PC-9 (cell line): ENCODE results near the gene TMCO4. TPM values are rescaled to one million over a fixed set of nuclear protein-coding genes. Genes with fewer than 3 reads are reported as not detected.

Experiments used
- BruUV-seq: library from RNA; stranded (reverse); fragments of 400-500 nt; replicated peaks from 2 replicates; lab custom pipeline; 2021; lab: Mats Ljungman, UMichigan
- CTCF ChIA-PET: fragments of 300-600 bp; sonication (Branson Sonifier 250); formaldehyde crosslinking; loops from one replicate; lab custom pipeline; 2022; ENCODE audit warnings: antibody characterized with exemption; lab: Charles Lee
- POLR2A ChIA-PET: fragments of 300-600 bp; sonication (Branson Sonifier 250); formaldehyde crosslinking; loops from one replicate; lab custom pipeline; 2022; ENCODE audit warnings: antibody characterized with exemption; ENCODE audit not compliant: unreplicated experiment; lab: Charles Lee
- DNase-seq, 2 experiments: peaks; one replicate each; pipeline versions ENCODE4 v3.0.0 to v3.0.0-alpha.2; 2015 to 2022; ENCODE audit warnings: mixed read lengths in 1 of 2
- H2AFZ ChIP-seq: fragments of 200-600 bp; sonication (generic); 2 replicates; pipeline ENCODE4 v1.8.1; 2017; ENCODE audit warnings: antibody characterized with exemption
- H3F3A ChIP-seq: fragments of 200-600 bp; sonication (generic); 2 replicates; pipeline ENCODE4 v1.8.1; 2017; ENCODE audit warnings: antibody characterized with exemption, mild to moderate bottlenecking, low read depth; ENCODE audit not compliant: insufficient read depth
- H3K27ac ChIP-seq: fragments of 200-600 bp; sonication (generic); 2 replicates; pipeline ENCODE4 v1.6.1; 2016; ENCODE audit warnings: mixed run types
- H3K27me3 ChIP-seq: fragments of 200-600 bp; sonication (generic); 2 replicates; pipeline ENCODE4 v1.6.1; 2016; ENCODE audit warnings: low read depth, mixed run types; ENCODE audit not compliant: insufficient read depth
- H3K36me3 ChIP-seq: fragments of 200-600 bp; sonication (generic); 2 replicates; pipeline ENCODE4 v1.6.1; 2016; ENCODE audit warnings: low read depth, mixed run types
- H3K4me1 ChIP-seq: fragments of 200-600 bp; sonication (generic); replicated peaks from 2 replicates; pipeline ENCODE4 v1.6.1; 2016; ENCODE audit warnings: mixed run types; ENCODE audit not compliant: insufficient read depth
- H3K4me2 ChIP-seq: fragments of 200-600 bp; sonication (generic); 2 replicates; pipeline ENCODE4 v1.6.1; 2017; ENCODE audit warnings: mixed run types
- H3K4me3 ChIP-seq: fragments of 200-600 bp; sonication (generic); 2 replicates; pipeline ENCODE4 v1.6.1; 2016; ENCODE audit warnings: mixed run types
- H3K79me2 ChIP-seq: fragments of 200-600 bp; sonication (generic); 2 replicates; pipeline ENCODE4 v1.6.1; 2017; ENCODE audit warnings: low read depth, mixed run types
- H3K9me2 ChIP-seq: fragments of 200-600 bp; sonication (generic); 2 replicates; pipeline ENCODE4 v1.8.1; 2017; ENCODE audit warnings: mild to moderate bottlenecking; ENCODE audit not compliant: insufficient read depth
- H3K9me3 ChIP-seq: fragments of 200-600 bp; sonication (generic); 2 replicates; pipeline ENCODE4 v1.8.1; 2016; ENCODE audit warnings: low read depth; ENCODE audit not compliant: insufficient read depth
- H4K20me1 ChIP-seq: fragments of 200-600 bp; sonication (generic); 2 replicates; pipeline ENCODE4 v1.8.1; 2017; ENCODE audit not compliant: insufficient read depth
- EZH2 ChIP-seq: fragments of 200-600 bp; sonication (generic); IDR thresholded peaks from 2 replicates; pipeline ENCODE4 v1.8.0; 2017; ENCODE audit warnings: antibody characterized with exemption, low read depth
- intact Hi-C: fragments of 100-400 bp; cut with micrococcal nuclease; formaldehyde crosslinking; loops from one replicate; pipeline ENCODE4 v1.10.0; 2022; ENCODE audit not compliant: unreplicated experiment
- total RNA-seq: library from RNA; stranded (reverse); gene quantifications from 2 replicates; pipeline ENCODE4 v1.2.3, GENCODE V29; 2021
- TF ChIP-seq, protein P1 (sequence below): fragments of 200-600 bp; sonication (generic); conservative IDR thresholded peaks from 2 replicates; pipeline ENCODE4 v1.6.1; 2017; ENCODE audit warnings: mixed run types, antibody characterized with exemption, mild to moderate bottlenecking, moderate library complexity

TMCO4 gene
- total RNA-seq, 1 experiment from 2014 or later, result 22.6 TPM

DNA sequence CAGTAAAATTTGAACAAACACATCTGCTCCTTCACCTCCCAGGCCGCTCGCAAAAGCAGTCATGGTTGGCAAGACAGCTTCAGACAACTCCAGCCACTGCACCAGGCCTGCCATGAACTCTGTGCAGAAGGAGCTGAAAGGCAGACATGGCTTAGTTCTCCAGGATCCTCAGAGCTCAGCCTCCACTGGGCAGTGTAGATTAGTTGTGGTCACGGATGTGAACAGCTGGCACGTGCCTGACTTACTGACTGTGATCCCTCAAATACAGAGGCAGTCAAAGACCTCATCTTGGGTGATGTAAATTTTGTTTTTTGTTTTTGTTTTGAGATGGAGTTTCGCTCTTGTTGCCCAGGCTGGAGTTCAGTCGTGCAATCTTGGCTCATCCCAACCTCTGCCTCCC is 28.4 kb downstream of the TMCO4 start:
- intact Hi-C loops, result no loop called here
- H3F3A ChIP-seq, result peaks cover 1% of the 10 kb centered on the region; the same call in 1 of the 2 replicates
- H3K4me1 ChIP-seq, result peaks cover 1% of the 10 kb centered on the region
- no peaks in the 10 kb centered on the region for H3K9me3 ChIP-seq
- H4K20me1 ChIP-seq, result no peaks in the 10 kb centered on the region
- no peak overlapping the region for H3K4me2 ChIP-seq
- ChIA-PET CTCF (no interaction called here), POLR2A (no interaction called here)
- H2AFZ ChIP-seq, result no peak overlapping the region
- H3K4me3 ChIP-seq, result no peak overlapping the region
- no peaks in the 10 kb centered on the region for H3K27me3 ChIP-seq
- H3K27ac ChIP-seq, result no peak overlapping the region
- TF ChIP-seq, protein P1, sequence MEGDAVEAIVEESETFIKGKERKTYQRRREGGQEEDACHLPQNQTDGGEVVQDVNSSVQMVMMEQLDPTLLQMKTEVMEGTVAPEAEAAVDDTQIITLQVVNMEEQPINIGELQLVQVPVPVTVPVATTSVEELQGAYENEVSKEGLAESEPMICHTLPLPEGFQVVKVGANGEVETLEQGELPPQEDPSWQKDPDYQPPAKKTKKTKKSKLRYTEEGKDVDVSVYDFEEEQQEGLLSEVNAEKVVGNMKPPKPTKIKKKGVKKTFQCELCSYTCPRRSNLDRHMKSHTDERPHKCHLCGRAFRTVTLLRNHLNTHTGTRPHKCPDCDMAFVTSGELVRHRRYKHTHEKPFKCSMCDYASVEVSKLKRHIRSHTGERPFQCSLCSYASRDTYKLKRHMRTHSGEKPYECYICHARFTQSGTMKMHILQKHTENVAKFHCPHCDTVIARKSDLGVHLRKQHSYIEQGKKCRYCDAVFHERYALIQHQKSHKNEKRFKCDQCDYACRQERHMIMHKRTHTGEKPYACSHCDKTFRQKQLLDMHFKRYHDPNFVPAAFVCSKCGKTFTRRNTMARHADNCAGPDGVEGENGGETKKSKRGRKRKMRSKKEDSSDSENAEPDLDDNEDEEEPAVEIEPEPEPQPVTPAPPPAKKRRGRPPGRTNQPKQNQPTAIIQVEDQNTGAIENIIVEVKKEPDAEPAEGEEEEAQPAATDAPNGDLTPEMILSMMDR, result no peak
- no peak for TF ChIP-seq EZH2
- H3K9me2 ChIP-seq, result no peaks in the 10 kb centered on the region
- no peaks in the 10 kb centered on the region for H3K36me3 ChIP-seq
- no TSS peak for BruUV-seq
- no peak for DNase-seq
- H3K79me2 ChIP-seq, result no peaks in the 10 kb centered on the region

- no peak overlapping the region for H2AFZ ChIP-seq
- no peak for TF ChIP-seq EZH2
- TF ChIP-seq, protein P1, result no peak
- H3K79me2 ChIP-seq, result no peaks in the 10 kb centered on the region
- no peaks in the 10 kb centered on the region for H3K27me3 ChIP-seq
- no peak overlapping the region for H3K4me3 ChIP-seq
- intact Hi-C loops, result no loop called here
- BruUV-seq, result no TSS peak
- no peaks in the 10 kb centered on the region for H4K20me1 ChIP-seq
- no peaks in the 10 kb centered on the region for H3K9me2 ChIP-seq
- no peak for DNase-seq
- no peaks in the 10 kb centered on the region for H3K9me3 ChIP-seq
- peaks cover 9% of the 10 kb centered on the region for H3K4me1 ChIP-seq
- H3K4me2 ChIP-seq, result no peak overlapping the region
- no peaks in the 10 kb centered on the region for H3K36me3 ChIP-seq
- POLR2A ChIA-PET, result interaction anchor here (0.6 kb wide), 2 partner anchors 11 to 571 kb away, joined by 3 to 5 read pairs; no protein-coding TSS in a partner anchor
- no peak overlapping the region for H3K27ac ChIP-seq
- H3F3A ChIP-seq, result peaks cover 8% of the 10 kb centered on the region; the same call in 1 of the 2 replicates
- CTCF ChIA-PET, result no interaction called here
These were observed 29.1 kb downstream of the TMCO4 start for GRCh38 chr1:19770436-19771190.

DNA sequence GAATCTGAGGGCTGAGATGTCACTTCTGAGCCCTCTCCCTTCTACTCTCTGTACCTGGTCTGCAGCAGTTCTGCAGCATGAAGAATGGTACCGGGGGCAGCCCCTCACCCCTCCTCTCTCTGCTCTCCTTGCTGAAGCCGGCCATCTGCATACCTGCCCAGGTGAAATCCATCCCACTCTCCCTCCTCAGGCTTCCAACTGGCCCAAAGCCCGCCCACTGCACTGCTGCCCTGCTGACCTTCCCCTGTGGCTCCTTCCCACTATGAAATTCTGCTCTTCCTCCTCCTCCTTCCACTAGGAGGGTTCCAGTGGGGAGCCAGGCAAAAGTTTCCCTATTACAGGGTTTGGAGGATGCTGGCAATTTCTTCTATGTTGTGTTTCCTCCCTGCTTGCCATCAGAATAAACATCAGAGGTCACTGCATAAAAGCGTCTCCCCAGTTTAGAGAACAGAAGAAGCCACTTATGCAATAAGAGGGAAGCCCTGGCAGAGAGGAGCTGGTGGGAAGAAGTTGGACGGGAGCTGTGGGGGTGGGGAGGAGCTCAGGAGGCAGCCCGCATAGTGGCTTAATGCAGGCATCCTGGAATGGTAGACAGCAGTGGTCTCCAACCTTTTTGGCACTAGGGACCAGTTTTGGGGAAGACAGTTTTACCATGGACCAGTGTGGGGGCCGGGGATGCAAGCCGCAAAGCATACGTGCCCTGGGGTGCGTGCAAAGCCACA is 30.3 kb downstream of the TMCO4 start:
- intact Hi-C loops, result loop anchor here (10.0 kb wide), 2 partner anchors 385 to 1865 kb away; no protein-coding TSS in a partner anchor
- Histone ChIP-seq H3F3A (peaks cover 14% of the 10 kb centered on the region; the same call in 1 of the 2 replicates), H3K27ac (no peak overlapping the region), H3K79me2 (no peaks in the 10 kb centered on the region), H3K4me2 (no peak overlapping the region), H3K9me2 (no peaks in the 10 kb centered on the region), H2AFZ (no peak overlapping the region), H3K27me3 (no peaks in the 10 kb centered on the region), H3K36me3 (no peaks in the 10 kb centered on the region), H4K20me1 (no peaks in the 10 kb centered on the region), H3K4me1 (peaks cover 18% of the 10 kb centered on the region), H3K9me3 (no peaks in the 10 kb centered on the region), H3K4me3 (no peak overlapping the region)
- TF ChIP-seq, protein P1, result no peak
- TF ChIP-seq EZH2, result no peak
- BruUV-seq, result no TSS peak
- no peak for DNase-seq
- CTCF ChIA-PET, result no interaction called here
- POLR2A ChIA-PET, result no interaction called here
